Measurements from ENCODE around the gene CALB2.
A peak's percentile ranks its signal among the peaks of the same experiment; 100 is the strongest.

CALB2 gene

DNA sequence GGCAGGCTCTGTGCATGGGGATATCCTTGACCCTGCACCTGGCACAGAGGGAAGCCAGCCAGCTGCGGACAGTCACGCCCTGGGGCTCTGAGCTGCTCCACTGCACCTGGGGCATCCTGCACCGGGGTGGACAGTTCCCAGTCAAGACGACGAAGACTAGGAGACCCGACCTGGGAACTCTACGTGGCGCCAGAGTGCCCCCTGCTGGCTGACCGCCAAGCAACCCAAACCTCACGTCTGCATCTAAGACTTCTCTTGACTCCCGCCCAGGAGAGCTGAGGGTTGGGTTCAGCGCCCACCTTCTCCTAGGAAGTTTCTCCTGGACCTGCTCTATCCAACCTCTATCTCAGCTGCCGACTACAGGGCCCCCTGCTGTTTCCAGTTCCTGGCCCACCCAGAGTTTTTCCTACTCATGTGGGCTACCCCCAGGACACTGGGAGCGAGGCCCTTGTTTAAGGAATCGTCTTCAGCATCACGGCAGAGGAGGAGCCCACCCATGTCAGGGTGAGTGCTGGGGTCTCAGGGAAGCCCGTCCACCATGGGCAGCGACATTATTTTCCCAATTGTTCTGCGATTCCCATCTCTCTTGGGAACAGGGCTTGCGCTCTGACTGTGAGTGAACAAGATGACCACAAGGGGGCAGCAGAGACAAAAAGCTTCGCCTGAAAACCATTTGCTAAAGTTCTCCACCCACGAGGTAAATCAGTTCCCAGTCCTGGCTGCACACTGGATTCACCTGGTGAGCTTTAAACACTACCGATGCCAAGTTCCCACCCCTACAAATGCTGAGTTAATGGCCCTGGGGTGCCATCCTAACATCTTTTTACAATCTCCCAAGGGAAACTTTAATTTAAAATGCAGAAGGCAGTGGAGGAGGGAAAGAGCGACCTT lies 54.0 kb downstream of the CALB2 start:
- TF ChIP-seq TAF1 (IDR thresholded peaks at IDR 0.05; ENCODE audit: low read depth) (no peak), TEAD4 (IDR thresholded peaks at IDR 0.05) (no peak), RAD21 (IDR thresholded peaks at IDR 0.05; ENCODE audit: low read depth) (peak; percentile 71), EGR1 (IDR thresholded peaks at IDR 0.05) (no peak), CREB1 (IDR thresholded peaks at IDR 0.05; ENCODE audit: low read depth) (no peak), FOXM1 (IDR thresholded peaks at IDR 0.05; ENCODE audit: borderline replicate concordance, low read depth) (no peak), NFIC (IDR thresholded peaks at IDR 0.05) (no peak), TCF12 (IDR thresholded peaks at IDR 0.05; ENCODE audit: low read depth) (no peak), YY1 (IDR thresholded peaks at IDR 0.05; ENCODE audit: low read depth) (no peak), CEBPB (IDR thresholded peaks at IDR 0.05) (no peak), ZBTB7A (IDR thresholded peaks at IDR 0.05; ENCODE audit: low read depth) (no peak), EP300 (IDR thresholded peaks at IDR 0.05; ENCODE audit: borderline replicate concordance) (no peak)
- TF ChIP-seq, protein P1, sequence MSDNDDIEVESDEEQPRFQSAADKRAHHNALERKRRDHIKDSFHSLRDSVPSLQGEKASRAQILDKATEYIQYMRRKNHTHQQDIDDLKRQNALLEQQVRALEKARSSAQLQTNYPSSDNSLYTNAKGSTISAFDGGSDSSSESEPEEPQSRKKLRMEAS (IDR thresholded peaks at IDR 0.05), result peak; percentile 32; the same call in 1 of the 2 replicates
- TF ChIP-seq, protein P2, sequence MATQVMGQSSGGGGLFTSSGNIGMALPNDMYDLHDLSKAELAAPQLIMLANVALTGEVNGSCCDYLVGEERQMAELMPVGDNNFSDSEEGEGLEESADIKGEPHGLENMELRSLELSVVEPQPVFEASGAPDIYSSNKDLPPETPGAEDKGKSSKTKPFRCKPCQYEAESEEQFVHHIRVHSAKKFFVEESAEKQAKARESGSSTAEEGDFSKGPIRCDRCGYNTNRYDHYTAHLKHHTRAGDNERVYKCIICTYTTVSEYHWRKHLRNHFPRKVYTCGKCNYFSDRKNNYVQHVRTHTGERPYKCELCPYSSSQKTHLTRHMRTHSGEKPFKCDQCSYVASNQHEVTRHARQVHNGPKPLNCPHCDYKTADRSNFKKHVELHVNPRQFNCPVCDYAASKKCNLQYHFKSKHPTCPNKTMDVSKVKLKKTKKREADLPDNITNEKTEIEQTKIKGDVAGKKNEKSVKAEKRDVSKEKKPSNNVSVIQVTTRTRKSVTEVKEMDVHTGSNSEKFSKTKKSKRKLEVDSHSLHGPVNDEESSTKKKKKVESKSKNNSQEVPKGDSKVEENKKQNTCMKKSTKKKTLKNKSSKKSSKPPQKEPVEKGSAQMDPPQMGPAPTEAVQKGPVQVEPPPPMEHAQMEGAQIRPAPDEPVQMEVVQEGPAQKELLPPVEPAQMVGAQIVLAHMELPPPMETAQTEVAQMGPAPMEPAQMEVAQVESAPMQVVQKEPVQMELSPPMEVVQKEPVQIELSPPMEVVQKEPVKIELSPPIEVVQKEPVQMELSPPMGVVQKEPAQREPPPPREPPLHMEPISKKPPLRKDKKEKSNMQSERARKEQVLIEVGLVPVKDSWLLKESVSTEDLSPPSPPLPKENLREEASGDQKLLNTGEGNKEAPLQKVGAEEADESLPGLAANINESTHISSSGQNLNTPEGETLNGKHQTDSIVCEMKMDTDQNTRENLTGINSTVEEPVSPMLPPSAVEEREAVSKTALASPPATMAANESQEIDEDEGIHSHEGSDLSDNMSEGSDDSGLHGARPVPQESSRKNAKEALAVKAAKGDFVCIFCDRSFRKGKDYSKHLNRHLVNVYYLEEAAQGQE (IDR thresholded peaks at IDR 0.05; ENCODE audit: low read depth), result no peak
- TF ChIP-seq, protein P3, sequence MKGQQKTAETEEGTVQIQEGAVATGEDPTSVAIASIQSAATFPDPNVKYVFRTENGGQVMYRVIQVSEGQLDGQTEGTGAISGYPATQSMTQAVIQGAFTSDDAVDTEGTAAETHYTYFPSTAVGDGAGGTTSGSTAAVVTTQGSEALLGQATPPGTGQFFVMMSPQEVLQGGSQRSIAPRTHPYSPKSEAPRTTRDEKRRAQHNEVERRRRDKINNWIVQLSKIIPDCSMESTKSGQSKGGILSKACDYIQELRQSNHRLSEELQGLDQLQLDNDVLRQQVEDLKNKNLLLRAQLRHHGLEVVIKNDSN (IDR thresholded peaks at IDR 0.05), result no peak

DNA sequence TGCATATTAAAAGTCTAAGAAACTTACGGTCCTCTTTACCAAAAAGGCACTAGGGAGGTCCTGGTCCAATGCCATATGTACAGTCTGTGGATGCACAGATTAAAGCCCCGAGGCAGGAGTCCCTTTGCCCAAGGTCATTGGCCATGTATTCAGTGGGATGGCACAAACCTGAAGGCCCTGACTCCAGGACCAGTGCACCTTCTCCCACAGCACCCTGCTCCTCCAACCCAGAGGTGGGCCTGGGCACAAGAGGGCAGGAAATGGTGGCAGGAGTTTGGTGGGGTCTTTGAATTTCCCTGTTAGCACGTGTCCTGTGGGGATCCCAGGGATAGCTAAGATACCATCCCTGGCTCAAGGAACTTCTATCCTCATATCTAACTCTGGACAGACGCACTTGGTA lies 54.8 kb downstream of the CALB2 start:
- TF ChIP-seq CREB1 (IDR thresholded peaks at IDR 0.05; ENCODE audit: low read depth), result no peak
- TF ChIP-seq RAD21 (IDR thresholded peaks at IDR 0.05; ENCODE audit: low read depth), result no peak
- no peak for TF ChIP-seq TCF12 (IDR thresholded peaks at IDR 0.05; ENCODE audit: low read depth)
- no peak for TF ChIP-seq TAF1 (IDR thresholded peaks at IDR 0.05; ENCODE audit: low read depth)
- no peak for TF ChIP-seq CEBPB (IDR thresholded peaks at IDR 0.05)
- TF ChIP-seq, protein P3 (IDR thresholded peaks at IDR 0.05), result no peak
- TF ChIP-seq FOXM1 (IDR thresholded peaks at IDR 0.05; ENCODE audit: borderline replicate concordance, low read depth), result no peak
- TF ChIP-seq, protein P2 (IDR thresholded peaks at IDR 0.05; ENCODE audit: low read depth), result no peak
- TF ChIP-seq EGR1 (IDR thresholded peaks at IDR 0.05), result no peak

DNA sequence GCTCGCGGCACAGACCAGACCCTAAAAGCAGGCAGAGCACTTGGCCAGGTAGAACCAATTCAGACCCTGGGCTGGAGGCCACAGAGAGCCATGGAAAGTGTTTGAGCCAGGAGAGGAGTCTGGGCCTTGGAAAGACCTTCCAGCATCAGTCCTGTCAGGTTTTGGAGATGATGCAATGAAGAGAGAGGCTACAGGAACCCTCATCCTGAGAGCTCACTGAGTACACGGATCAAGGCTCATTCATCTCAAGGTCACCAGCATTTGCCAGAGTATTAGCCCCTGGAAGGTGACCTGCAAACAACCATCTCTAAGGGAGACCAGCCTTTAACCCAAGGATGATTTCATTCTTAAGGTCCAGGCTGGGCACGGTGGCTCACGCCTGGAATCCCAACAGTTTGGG lies 55.5 kb downstream of the CALB2 start:
- TF ChIP-seq EGR1 (IDR thresholded peaks at IDR 0.05), result no peak
- no peak for TF ChIP-seq YY1 (IDR thresholded peaks at IDR 0.05; ENCODE audit: low read depth)
- TF ChIP-seq TCF12 (IDR thresholded peaks at IDR 0.05; ENCODE audit: low read depth), result no peak
- no peak for TF ChIP-seq CEBPB (IDR thresholded peaks at IDR 0.05)
- TF ChIP-seq, protein P3 (IDR thresholded peaks at IDR 0.05), result no peak
- no peak for TF ChIP-seq NFIC (IDR thresholded peaks at IDR 0.05)
- no peak for TF ChIP-seq ZBTB7A (IDR thresholded peaks at IDR 0.05; ENCODE audit: low read depth)
- no peak for TF ChIP-seq TEAD4 (IDR thresholded peaks at IDR 0.05)
- TF ChIP-seq, protein P1 (IDR thresholded peaks at IDR 0.05), result no peak

DNA sequence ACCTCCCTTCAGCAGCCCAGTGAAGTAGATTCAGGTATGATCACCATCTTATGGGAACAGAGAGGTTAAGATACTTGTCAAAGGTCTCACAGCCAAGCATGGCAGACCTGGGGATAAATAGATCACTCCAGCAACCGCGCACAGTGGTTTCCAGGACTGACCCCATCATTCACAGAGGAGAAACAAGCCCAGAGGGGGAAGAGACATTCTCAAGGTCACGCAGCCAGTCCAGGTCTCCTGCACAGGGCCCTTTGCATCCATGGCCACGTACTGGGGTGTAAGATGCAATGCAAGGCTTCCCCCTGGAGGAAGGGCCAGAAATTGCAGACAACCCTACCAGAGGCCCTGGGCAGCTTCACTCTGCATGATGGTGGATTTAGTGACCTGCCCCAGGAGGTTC lies 63.4 kb downstream of the CALB2 start:
- TF ChIP-seq EP300 (IDR thresholded peaks at IDR 0.05; ENCODE audit: borderline replicate concordance) (no peak), FOXM1 (IDR thresholded peaks at IDR 0.05; ENCODE audit: borderline replicate concordance, low read depth) (no peak), RAD21 (IDR thresholded peaks at IDR 0.05; ENCODE audit: low read depth) (peak; percentile 29), EGR1 (IDR thresholded peaks at IDR 0.05) (no peak), CEBPB (IDR thresholded peaks at IDR 0.05) (no peak)
- TF ChIP-seq, protein P2 (IDR thresholded peaks at IDR 0.05; ENCODE audit: low read depth), result no peak
- TF ChIP-seq, protein P1 (IDR thresholded peaks at IDR 0.05), result no peak

Data from Ishikawa (cell line).